ENCODE measurements around the gene MTUS2.

The MTUS2 gene

GRCh38 chr13:29452773-29453616 lies 632.9 kb downstream of the MTUS2 start:
- DNase-seq (ENCODE audit: low spot score): no peak

DNA sequence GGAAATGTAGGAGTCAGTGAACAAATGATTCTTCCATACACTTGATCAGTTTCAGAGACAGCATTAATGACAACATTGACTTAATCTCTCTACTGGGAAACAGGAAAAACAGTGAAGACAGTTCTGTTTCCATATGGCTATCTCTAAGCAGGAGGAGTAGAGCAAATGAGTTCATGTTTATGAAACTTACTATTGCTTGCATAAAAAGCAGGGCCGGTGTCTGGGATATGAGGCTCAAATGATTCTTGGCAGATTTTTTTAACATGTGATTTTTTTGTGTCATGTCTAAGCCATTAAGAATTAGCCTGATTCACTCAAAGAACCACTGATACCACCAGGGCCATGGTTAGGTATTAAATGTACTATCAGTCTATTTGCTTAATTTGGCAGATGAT lies 633.5 kb downstream of the MTUS2 start:
- DNase-seq (ENCODE audit: low spot score): no peak

GRCh38 chr13:29454931-29455481 lies 634.9 kb downstream of the MTUS2 start:
- DNase-seq (ENCODE audit: low spot score): no peak

GRCh38 chr13:29456419-29456818 lies 636.3 kb downstream of the MTUS2 start:
- no peak for DNase-seq (ENCODE audit: low spot score)

- DNase-seq (ENCODE audit: low spot score): no peak
These were observed 637.2 kb downstream of the MTUS2 start for GRCh38 chr13:29457299-29457698.

GRCh38 chr13:29458419-29458818 lies 638.3 kb downstream of the MTUS2 start:
- no peak for DNase-seq (ENCODE audit: low spot score)

DNA sequence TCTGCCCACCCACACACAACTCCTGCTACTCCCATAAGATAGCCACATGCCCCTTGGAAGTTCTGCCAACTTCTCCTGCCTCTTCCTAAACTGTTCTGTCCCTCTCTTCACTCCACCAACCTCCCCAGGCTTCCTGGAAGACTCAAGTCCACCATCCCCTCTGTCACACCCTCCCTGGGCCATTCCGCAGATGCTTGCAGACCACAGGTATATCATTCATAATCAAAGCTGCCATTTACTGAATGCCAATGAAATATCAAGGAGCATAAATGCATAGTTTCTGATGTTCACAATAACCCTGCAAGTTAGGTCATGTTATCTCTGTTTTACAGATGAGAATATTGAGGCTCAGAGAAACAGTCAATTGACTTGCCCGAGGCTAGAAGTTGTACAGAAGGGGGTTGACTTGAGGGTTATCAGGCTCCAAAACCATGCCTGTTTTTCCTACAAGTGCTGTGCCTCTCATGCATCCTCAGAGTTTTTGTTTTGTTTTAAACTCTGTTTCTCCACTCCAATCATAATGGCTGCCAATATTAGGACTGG lies 639.7 kb downstream of the MTUS2 start:
- DNase-seq (ENCODE audit: low spot score): no peak

DNA sequence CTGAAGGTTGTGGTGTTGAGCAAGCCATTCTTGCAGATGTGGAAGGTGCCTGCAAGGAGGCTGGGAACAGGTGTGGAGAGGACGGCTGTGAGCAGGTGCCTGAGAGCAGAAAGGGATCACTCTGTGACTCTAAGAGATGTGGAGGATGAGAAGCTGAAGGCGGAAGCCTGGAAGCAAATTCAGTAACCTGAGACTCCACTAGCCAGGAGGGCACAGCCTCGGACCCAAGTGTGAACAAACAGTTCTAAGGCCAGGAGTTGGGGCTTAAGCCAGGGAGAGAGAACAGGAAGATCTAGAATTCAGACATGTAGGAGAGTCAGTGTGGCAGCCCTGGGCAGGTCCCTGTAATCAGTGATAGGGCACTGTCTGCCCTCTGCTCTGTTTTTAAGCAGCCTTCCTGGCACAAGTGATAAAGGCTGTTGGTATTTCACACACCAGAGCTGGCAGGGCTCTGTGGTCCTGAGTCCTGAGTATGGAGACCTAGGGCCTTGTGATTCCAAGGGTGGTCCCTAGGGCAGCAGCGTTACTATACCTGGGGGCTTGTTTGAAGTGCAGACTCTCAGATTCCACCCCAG lies 644.1 kb downstream of the MTUS2 start:
- no peak for DNase-seq (ENCODE audit: low spot score)

GRCh38 chr13:29465741-29466293 lies 645.7 kb downstream of the MTUS2 start:
- no peak for DNase-seq (ENCODE audit: low spot score)

DNA sequence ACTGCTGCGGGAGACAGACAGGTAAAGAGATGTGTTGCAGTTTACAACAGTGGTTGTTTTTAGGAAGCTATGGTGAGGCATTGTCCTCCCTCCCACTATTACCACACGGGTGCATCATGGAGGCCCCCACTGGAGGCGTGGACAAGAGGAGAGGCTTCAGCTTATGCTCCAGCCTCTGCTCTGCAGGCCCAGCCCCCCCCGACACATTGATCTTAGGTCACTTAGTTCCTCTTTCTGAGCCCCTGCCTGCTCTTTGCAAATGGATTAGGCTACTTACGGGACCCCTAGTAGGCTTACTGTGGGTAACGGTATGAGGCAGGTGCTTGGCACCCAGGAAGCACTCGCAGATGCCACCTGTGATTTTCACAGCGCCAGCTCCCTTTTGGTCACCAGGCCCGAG lies 651.4 kb downstream of the MTUS2 start:
- DNase-seq (ENCODE audit: low spot score): no peak

DNA sequence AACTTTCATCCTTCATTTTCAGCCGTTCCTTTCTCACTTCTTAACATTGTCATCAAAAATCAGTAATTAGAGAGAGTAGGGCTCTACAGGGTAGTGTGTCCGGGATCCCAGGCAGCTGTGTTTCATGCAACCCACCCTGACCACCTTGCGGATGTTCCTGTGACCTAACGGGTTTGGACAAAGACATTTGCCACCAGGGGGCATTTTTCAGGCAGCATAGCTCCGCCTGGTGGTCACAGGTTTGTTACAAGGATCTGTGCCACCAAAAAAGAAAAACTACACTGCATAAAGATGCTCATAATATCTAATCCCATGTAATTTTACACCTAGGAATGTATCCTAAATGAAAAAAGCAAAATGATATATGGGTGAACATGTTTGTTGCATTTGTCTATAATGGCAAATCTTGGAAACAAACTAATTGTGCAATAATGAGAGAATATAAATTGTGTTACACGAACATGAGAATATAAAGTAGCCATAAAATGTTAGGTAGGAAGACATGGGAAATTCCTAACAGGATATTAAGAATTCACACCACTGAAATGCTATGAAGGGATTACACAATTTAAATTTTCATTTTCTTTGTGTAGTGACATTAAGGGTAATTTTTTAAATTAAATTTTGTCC lies 652.3 kb downstream of the MTUS2 start:
- DNase-seq (ENCODE audit: low spot score): no peak

- no peak for DNase-seq (ENCODE audit: low spot score)
These were observed 653.0 kb downstream of the MTUS2 start for GRCh38 chr13:29473166-29473565.

GRCh38 chr13:29474991-29475390 lies 654.9 kb downstream of the MTUS2 start:
- no peak for DNase-seq (ENCODE audit: low spot score)

GRCh38 chr13:29476046-29476445 lies 655.9 kb downstream of the MTUS2 start:
- DNase-seq (ENCODE audit: low spot score): no peak

- DNase-seq (ENCODE audit: low spot score): no peak
These were observed 659.8 kb downstream of the MTUS2 start for GRCh38 chr13:29479716-29480492.

GRCh38 chr13:29480893-29481525 lies 660.9 kb downstream of the MTUS2 start:
- DNase-seq (ENCODE audit: low spot score): no peak

DNA sequence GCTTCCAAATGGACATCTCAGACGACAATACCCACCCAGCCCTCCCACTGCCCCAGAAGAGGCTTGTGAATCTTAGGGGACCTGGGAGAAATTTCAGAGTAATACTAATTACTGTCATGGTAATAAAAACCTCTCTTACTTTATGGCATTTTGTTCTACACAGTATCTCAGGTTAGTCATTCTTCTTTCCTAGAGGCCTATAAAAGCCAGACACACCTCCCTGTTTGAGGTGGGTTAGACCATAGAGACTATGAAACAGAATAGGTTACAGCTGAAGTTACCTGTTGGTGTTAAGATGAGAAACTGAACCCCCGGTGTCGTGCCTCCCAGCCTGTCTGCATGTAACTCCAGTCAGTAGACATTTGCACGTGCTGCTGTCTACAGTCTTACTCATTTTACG lies 661.5 kb downstream of the MTUS2 start:
- DNase-seq (ENCODE audit: low spot score): no peak

DNA sequence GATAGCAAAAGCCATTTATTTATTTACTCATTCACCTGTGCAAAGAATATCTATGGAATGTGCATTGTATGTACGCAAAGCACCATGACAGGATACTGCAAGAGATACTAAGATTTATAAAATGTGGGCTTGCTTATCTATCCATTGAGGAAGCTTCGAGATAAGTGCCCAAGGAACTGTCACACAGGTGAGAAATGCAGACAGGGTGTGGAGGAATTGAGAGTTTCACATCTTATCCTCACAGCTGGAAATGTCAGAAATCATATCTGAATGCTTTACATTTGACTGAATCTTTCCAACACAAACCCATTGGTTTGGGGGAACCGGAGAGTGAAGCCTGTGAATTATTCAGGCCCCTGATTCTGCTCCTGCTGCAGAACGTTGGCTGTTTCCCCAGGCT lies 662.4 kb downstream of the MTUS2 start:
- no peak for DNase-seq (ENCODE audit: low spot score)

GRCh38 chr13:29483211-29483610 lies 663.1 kb downstream of the MTUS2 start:
- no peak for DNase-seq (ENCODE audit: low spot score)

GRCh38 chr13:29483623-29484022 lies 663.5 kb downstream of the MTUS2 start:
- DNase-seq (ENCODE audit: low spot score): no peak

GRCh38 chr13:29484236-29484635 lies 664.1 kb downstream of the MTUS2 start:
- DNase-seq (ENCODE audit: low spot score): no peak
